IMR-90 (cell line): ENCODE measurements around the gene RGPD3. TPM values are rescaled to one million over a fixed set of nuclear protein-coding genes. Genes with fewer than 3 reads are reported as not detected.
"Not testable (repeated sequence)": the region's sequence is repeated elsewhere in the genome, so short reads cannot be mapped to it uniquely, and the experiment has no call there.

Source experiments
- ATAC-seq: fragments of 200-7000 bp; cut with Tn5 transposase; 2 replicates; pipeline ENCODE4 v1.9.1; 2020; ENCODE audit warnings: low read depth, mild to moderate bottlenecking, moderate library complexity
- BruUV-seq: library from RNA; stranded (reverse); fragments of 400-500 nt; replicated peaks from 2 replicates; lab custom pipeline; 2021; lab: Mats Ljungman, UMichigan
- CTCF ChIA-PET: fragments of 300-600 bp; formaldehyde crosslinking; extraction: SDS; loops from one replicate; lab custom pipeline; 2021; ENCODE audit warnings: antibody characterized with exemption; lab: Yijun Ruan, JAX
- POLR2A ChIA-PET: fragments of 300-600 bp; sonication (Branson Sonifier 250); formaldehyde crosslinking; loops from one replicate; lab custom pipeline; 2022; ENCODE audit warnings: antibody characterized with exemption; ENCODE audit not compliant: unreplicated experiment; lab: Charles Lee
- DNase-seq: peaks from one replicate; pipeline ENCODE4 v3.0.0; 2013
- H2AFZ ChIP-seq: replicated peaks from 2 replicates; pipeline ENCODE3; 2013; ENCODE audit warnings: low read length, mild to moderate bottlenecking; ENCODE audit not compliant: poor library complexity
- H2AK5ac ChIP-seq: 2 replicates; pipeline ENCODE4 v1.6.1; 2013; ENCODE audit warnings: low read depth, low read length, inconsistent platforms
- H2AK9ac ChIP-seq: replicated peaks from 2 replicates; pipeline ENCODE3; 2013; ENCODE audit warnings: mild to moderate bottlenecking, low read depth, low read length, moderate library complexity; ENCODE audit not compliant: poor library complexity
- H2BK120ac ChIP-seq: 2 replicates; pipeline ENCODE4 v1.6.1; 2013; ENCODE audit warnings: low read depth, low read length, inconsistent platforms
- H2BK15ac ChIP-seq: 3 replicates; pipeline ENCODE4 v1.6.1; 2013; ENCODE audit warnings: low read depth, low read length, inconsistent platforms
- H2BK20ac ChIP-seq: 2 replicates; pipeline ENCODE4 v1.6.1; 2013; ENCODE audit warnings: low read depth, mild to moderate bottlenecking, inconsistent platforms, low read length, moderate library complexity
- H2BK5ac ChIP-seq: 2 replicates; pipeline ENCODE4 v1.6.1; 2013; ENCODE audit warnings: mild to moderate bottlenecking, low read depth, low read length, inconsistent platforms; ENCODE audit not compliant: poor library complexity, severe bottlenecking
- H3K14ac ChIP-seq: replicated peaks from 2 replicates; pipeline ENCODE4 v1.6.1; 2013; ENCODE audit warnings: low read depth, low read length, inconsistent platforms
- H3K18ac ChIP-seq: 2 replicates; pipeline ENCODE4 v1.6.1; 2013; ENCODE audit warnings: low read depth, low read length, control low read depth
- H3K23ac ChIP-seq: 2 replicates; pipeline ENCODE4 v1.6.1; 2013; ENCODE audit warnings: low read depth, low read length, inconsistent platforms
- H3K27ac ChIP-seq: 2 replicates; pipeline ENCODE4 v1.5.1; 2013; ENCODE audit warnings: mild to moderate bottlenecking, control low read depth, low read length; ENCODE audit not compliant: insufficient read depth
- H3K27me3 ChIP-seq: 2 replicates; pipeline ENCODE4 v1.6.1; 2013; ENCODE audit warnings: low read length; ENCODE audit not compliant: control insufficient read depth, insufficient read depth
- H3K36me3 ChIP-seq: 2 replicates; pipeline ENCODE4 v1.6.1; 2013; ENCODE audit warnings: low read length, mixed read lengths; ENCODE audit not compliant: control insufficient read depth, insufficient read depth
- H3K4ac ChIP-seq: 2 replicates; pipeline ENCODE4 v1.6.1; 2013; ENCODE audit warnings: low read depth, low read length, inconsistent platforms
- H3K4me1 ChIP-seq: 2 replicates; pipeline ENCODE4 v1.6.1; 2013; ENCODE audit warnings: low read length, mixed read lengths; ENCODE audit not compliant: control insufficient read depth, insufficient read depth
- H3K4me2 ChIP-seq: 2 replicates; pipeline ENCODE4 v1.6.1; 2013; ENCODE audit warnings: low read depth, mild to moderate bottlenecking, control low read depth, low read length, moderate library complexity
- H3K4me3 ChIP-seq: 2 replicates; pipeline ENCODE4 v1.5.1; 2013; ENCODE audit warnings: low read depth, mild to moderate bottlenecking, control low read depth, low read length, moderate library complexity; ENCODE audit not compliant: insufficient read depth
- H3K56ac ChIP-seq: 2 replicates; pipeline ENCODE4 v1.6.1; 2013; ENCODE audit warnings: low read length, inconsistent platforms; ENCODE audit not compliant: insufficient read depth; ENCODE audit errors: extremely low read depth
- H3K79me1 ChIP-seq, 2 experiments: 2 replicates each; pipeline ENCODE4 v1.6.1; 2013; ENCODE audit warnings: low read length in 2 of 2, inconsistent platforms in 1 of 2, low read depth in 1 of 2
- H3K9ac ChIP-seq: 2 replicates; pipeline ENCODE4 v1.6.1; 2013; ENCODE audit warnings: low read depth, low read length, control low read depth
- H3K9me1 ChIP-seq: 2 replicates; pipeline ENCODE4 v1.6.1; 2013; ENCODE audit warnings: low read length, inconsistent platforms; ENCODE audit not compliant: insufficient read depth
- H3K9me3 ChIP-seq: 2 replicates; pipeline ENCODE4 v1.6.1; 2013; ENCODE audit warnings: low read length; ENCODE audit not compliant: control insufficient read depth, insufficient read depth
- H4K20me1 ChIP-seq: 2 replicates; pipeline ENCODE4 v1.6.1; 2013; ENCODE audit warnings: low read length, inconsistent platforms; ENCODE audit not compliant: insufficient read depth
- H4K5ac ChIP-seq: 2 replicates; pipeline ENCODE4 v1.6.1; 2013; ENCODE audit warnings: mild to moderate bottlenecking, low read depth, low read length, control low read depth
- H4K8ac ChIP-seq, 2 experiments: 2 replicates each; pipeline ENCODE4 v1.6.1; 2013; ENCODE audit warnings: low read depth in 2 of 2, low read length in 2 of 2, control low read depth in 1 of 2, inconsistent platforms in 1 of 2
- H4K91ac ChIP-seq: 2 replicates; pipeline ENCODE4 v1.6.1; 2013; ENCODE audit warnings: low read depth, low read length, inconsistent platforms; ENCODE audit not compliant: insufficient read depth
- WGBS, 2 experiments: methylation state at CpG; one replicate each; pipeline versions ENCODE4 v1.1.5 to v1.1.7; 2013; ENCODE audit warnings: missing lambda C conversion rate in 2 of 2; ENCODE audit not compliant: insufficient read length in 1 of 2; ENCODE audit errors: extremely low coverage in 2 of 2; 5-methylcytosine and 5-hydroxymethylcytosine counted together
- dilution Hi-C: fragments of 300-500 bp; cut with HindIII; formaldehyde crosslinking; loops from one replicate; pipeline ENCODE4 v1.14.3; 2018; ENCODE audit warnings: low sequenced_read_pairs; ENCODE audit not compliant: unreplicated experiment
- in situ Hi-C: fragments of 300-500 bp; cut with MboI; formaldehyde crosslinking; loops from 3 replicates; pipeline ENCODE4 v1.14.3; 2019; ENCODE audit warnings: low sequenced_read_pairs, inconsistent platforms, mixed read lengths
- intact Hi-C: fragments of 100-400 bp; cut with micrococcal nuclease; formaldehyde crosslinking; loops from 2 replicates; pipeline ENCODE4 v1.10.0; 2022
- polyA plus RNA-seq, 3 experiments: library from polyadenylated mRNA; depleted of rRNA; stranded (reverse); fragments of >200 nt; gene quantifications; 2 replicates each; pipeline ENCODE4 v1.2.3, GENCODE V29; 2012; ENCODE audit warnings: low replicate concordance in 1 of 3
- total RNA-seq: library from RNA; depleted of rRNA; stranded (reverse); fragments of >200 nt; gene quantifications from 2 replicates; pipeline ENCODE4 v1.2.3, GENCODE V29; 2012

Gene RGPD3
- total and polyA plus RNA-seq, 2 of the 4 experiments (the other 2 are of a cell fraction), result 0.07 to 0.18 TPM

DNA sequence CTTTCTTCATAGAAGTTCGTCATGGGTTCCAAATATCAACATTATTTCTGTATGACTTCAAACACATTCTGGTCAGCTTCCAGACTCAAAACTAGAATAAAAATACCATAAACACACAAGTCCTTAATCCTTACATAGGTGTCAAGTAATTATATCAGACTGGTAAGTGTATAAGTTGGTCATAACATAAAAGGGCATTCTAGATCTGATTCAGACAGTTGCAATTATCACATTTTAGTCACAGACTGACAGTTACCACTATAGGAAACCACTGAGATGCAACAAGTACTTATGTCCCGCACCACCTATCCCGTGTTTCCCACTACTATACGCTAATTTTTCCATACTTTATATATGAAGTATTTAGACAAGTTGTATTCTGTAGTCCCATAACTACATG lies 9.4 kb upstream of the RGPD3 start:
- in situ Hi-C loops, H3K23ac ChIP-seq, H3K4me2 ChIP-seq, H3K4ac ChIP-seq, H3K18ac ChIP-seq, H3K27ac ChIP-seq, H4K20me1 ChIP-seq, dilution Hi-C loops, H3K14ac ChIP-seq, H2BK120ac ChIP-seq, H2BK20ac ChIP-seq, H3K9me3 ChIP-seq, H3K27me3 ChIP-seq, H3K79me1 ChIP-seq, H3K36me3 ChIP-seq, ATAC-seq, CTCF ChIA-PET, H2AFZ ChIP-seq, H3K9ac ChIP-seq, H3K4me1 ChIP-seq, H2AK9ac ChIP-seq, H4K91ac ChIP-seq, H4K8ac ChIP-seq, H2AK5ac ChIP-seq, H2BK15ac ChIP-seq, DNase-seq, H3K4me3 ChIP-seq, H4K5ac ChIP-seq, H2BK5ac ChIP-seq, H3K56ac ChIP-seq, intact Hi-C loops, POLR2A ChIA-PET, H3K9me1 ChIP-seq, BruUV-seq: not testable (repeated sequence)
- WGBS, 2 experiments, result no CpG with 5 or more reads among the region's 4 CpGs
